Amniotic epithelial cell (primary cell): ENCODE measurements around the gene ARHGAP26.
"Not testable (repeated sequence)": the region's sequence is repeated elsewhere in the genome, so short reads cannot be mapped to it uniquely, and the experiment has no call there.

Experiments
- DNase-seq: peaks from one replicate; pipeline ENCODE4 v3.0.0-alpha.2; 2010; ENCODE audit warnings: low read depth

The ARHGAP26 gene

DNA sequence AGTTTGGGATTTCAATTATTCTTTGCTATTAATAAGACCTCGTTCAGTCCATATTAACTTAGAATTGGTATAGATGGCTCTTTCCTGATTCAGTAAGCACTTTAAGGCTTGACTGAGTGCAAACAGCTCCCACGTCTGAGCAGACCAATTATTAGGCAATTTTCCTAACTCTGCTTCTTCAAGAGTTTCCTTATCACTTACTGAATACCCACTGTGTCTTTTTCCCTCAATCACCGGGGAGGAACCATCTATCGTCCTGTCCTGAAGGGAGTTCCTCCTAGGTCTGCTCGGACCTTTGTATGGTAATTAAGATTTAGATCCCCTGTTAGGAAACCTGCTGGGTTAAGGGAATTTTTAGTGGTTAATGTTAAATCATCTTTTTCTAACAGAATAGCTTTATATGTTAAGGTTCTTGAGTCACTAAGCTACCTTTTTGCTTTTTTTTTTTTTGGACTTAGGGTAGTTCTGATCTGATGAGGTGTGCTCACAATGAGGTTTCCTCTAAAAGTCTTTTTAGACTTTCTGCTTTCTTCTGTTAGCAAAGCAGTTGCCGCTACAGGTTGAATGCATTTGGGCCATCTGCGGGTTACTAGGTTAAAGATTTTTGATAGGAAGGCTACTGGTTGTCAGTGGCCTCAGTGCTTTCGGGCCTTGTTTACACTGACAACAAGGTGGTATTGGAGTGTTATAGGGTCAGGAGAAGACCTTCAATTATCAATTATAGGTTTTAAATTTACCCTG is 322.7 kb downstream of the ARHGAP26 start:
- peak; percentile 78 for DNase-seq

DNA sequence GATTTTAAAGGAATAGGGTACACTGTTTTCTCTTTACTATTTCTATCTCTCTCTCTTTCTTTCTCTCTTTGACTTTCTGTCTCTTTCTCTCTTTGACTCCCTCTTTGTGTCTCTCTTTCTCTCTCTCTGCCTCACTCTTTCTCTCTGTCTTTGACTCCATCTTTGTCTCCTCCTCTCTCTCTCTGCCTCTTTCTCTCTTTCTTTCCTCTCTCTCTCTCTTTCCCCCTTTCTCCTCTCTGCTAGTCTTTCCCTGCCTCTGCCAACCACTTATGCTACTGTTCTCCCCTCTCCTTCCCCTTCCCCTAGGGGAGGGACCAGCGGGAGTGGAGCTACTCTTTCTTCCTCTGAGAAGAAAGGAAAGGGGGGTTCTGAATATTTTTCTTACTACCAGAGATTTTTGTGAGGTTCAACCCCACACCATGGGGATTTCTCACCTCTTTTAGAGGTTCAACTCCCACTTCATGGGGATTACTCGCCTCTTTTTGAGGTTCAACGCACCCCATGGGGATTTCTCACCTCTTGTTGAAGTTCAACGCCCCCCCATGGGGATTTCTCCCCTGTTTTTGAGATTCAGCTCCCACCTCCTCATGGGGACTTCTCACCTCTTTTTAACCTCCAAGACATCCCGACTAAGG is 323.4 kb downstream of the ARHGAP26 start:
- DNase-seq = no peak

DNA sequence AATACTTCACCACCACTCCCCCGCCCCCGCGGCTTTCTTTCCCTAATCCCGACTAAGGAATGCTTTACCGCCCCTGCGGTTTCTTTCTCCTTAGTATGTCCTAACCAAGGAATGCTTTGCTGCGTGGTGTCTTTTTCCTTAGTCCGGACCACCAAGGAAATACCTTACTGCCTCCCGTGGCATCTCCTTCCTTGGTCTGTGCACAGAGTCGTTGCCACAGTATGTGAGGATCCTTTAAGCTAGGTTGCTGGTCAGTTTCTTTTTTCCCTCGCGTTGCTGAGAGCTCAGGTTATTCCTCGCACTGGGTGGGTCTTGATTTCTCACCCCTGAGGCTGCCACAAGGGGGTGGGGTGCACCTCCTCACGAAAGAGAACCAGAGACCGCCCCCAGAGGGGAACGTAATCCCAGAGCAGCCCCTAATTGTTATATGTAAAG is 323.9 kb downstream of the ARHGAP26 start:
- peak; percentile 91 for DNase-seq

DNA sequence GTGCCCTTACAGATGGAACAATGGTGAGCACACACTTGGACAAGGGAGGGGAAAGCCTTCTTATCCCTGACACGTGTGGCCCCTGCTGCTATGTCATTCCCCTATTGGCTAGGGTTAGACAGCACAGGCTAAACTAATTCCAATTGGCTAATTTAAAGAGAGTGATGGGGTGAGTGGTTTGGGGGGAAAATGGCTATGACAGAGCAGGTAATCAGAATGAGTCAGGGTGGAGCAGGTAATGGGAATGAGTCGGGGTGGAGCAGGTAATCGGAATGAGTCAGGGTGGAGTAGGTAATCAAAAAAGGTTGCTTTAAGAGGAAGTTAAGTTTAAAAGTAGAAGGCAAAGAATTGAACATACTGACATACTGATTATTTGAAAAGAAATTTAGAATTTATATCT is 324.4 kb downstream of the ARHGAP26 start:
- not testable (repeated sequence) for DNase-seq

DNA sequence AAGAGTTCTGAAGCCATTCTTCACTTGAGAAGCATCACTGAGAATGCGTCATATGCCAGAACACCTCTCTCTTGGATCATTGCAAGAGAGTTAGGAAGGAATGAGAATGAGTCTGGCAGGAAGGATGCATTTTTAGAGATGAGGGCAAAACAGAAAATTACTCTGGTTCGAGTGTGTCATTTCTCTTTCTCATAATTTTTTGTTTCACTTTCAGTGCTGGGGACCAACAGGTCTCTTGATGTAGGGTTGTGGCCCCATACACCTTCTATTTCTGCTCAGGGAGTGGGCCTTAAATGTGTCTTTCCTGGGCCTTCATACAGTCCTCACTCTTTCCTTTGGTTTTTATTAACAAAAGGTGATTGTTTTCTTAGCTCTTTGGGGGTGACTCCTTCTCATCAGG is 330.9 kb downstream of the ARHGAP26 start:
- no peak for DNase-seq

DNA sequence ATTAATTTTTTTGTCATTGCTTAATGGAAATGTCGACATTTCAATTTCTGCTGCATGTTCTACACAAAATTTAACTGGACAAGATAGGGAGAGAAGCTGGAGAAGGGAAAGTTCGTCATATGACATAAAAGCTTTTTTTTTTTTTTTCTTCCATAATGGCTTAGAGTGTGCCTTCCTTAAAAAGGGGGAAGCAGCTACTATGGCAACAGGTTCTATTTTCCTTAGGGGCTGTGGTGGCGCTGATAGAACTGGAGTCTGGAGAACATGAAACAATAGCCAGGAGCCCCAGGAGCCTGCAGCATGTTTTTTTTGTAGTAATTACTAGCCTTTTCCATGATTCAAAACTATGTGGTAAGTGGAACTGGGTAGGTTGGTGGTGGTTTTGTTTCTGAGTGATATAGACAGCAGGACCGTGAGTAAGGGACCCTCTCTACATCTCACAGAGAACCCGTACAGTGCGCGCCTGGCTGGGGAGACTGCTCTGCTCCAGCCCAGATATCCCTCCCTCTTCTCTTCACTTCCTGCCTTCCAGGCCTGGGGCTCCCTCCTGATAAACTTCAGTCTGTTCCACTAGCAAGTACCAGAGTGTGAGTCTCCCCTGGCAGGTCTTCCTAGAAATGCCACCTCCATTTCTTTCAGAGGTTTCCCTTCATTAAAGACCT is 331.7 kb downstream of the ARHGAP26 start:
- no peak for DNase-seq

DNA sequence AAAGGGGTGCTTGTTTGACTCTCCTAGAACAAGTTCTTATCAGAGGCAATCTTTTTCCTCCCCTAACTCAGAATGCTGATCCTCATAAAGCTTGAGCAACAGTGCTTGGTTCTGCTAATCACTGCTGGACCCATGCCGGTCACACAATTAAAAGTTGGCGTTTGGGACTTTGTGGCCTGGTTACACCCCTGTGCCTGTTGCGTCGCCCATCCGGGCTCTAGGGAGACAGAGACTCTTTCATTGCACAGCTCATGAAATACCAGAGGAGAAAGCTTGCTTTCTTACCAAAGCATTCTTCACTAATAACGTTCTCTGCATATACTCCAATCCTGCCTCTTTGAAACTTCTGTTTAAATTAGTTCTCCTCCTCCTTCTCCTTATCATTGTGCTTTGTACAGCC is 332.2 kb downstream of the ARHGAP26 start:
- no peak for DNase-seq

DNA sequence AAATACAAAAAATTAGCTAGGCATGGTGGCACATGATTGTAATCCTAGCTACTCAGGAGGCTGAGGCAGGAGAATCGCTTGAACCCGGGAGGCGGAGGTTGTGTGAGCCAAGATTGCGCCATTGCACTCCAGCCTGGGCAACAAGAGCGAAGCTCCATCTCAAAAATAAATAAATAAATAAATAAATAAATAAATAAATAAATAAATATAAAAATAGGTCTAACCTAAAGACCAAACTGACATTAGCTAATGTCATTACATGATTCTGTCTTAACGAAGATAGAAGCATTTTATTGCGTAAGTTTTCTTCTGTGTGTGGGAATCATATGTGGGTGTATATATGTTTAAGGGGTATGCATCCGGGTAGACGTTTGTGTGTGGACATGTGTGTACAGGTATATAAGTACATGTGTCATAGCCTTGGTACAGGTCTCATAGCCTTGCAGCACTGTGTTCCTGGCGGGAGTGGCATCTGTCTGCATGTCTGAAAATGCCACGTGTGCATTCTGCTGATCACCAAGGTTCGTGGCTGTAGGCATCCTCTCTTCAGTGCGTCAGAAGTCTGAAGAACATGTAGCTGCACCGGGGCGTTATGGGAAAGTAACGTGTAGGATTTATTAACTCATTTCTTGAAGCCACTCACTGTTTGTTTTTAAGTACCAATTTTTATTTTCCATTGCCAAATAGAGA is 335.2 kb downstream of the ARHGAP26 start:
- DNase-seq = no peak

DNA sequence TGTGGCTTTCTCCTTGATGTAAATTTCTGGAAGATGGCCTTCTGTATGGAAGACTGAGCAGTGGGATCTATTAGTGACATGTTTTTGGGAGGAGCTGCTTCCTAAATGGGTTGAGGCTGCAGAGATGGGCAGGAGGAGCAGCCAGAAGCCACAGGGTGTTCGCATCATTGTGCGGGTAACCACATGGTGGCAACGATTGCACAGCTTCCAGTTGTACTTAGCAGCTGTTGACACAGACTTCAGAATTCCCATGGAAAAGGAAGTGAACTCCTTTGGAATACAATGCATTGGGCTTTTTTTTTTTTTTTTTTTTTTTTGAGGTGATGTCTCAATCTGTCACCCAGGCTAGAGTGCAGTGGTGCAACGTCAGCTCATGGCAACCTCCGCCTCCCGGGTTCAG is 336.0 kb downstream of the ARHGAP26 start:
- peak; percentile 72 for DNase-seq

DNA sequence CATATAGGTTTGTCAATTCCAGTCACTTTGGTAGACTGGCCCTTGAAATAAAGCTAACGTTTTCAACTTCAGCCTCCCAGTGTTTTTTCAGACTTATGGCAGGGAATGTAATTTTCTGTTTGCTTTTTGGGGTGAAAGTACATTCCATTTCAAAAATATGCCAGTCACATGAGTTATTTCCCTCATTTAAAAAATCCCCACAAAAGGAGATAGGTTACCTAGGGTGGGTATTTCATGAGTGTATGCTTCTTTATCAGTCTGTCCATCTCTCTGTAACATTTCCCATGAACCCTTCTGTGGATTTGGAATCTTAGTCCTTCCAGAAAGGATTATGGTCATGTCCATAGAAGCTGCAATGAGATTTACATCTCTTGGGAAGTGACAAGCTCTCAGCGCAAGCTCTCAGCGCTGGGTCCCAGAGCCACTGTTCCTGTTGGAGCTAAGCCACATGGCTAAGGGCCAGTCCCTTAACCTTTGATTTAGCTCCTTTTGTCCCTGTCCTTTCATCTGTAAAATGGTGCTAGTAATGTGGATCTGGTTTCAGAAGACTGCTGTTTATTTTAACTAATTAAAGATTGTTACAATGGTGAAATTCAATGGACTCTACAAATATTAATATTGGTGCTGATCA is 338.4 kb downstream of the ARHGAP26 start:
- no peak for DNase-seq

DNA sequence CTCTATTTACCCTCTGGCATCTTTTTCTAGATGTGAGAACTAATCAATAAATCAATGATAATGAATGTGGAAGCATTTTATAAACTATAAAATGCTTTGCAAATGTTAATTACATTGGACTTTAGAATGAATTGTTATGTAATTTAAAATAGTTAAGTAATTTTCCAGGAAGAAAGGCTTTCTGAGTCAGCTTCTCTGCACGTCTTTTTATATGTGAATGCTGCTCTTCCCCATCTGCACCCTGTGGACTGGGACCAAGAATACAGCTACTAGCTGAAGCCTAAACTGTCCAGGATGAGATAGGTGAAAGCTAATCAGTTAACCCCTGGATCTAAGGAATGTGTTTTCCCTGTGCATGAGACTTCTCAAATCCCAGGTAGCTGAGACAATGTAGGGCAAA is 340.4 kb downstream of the ARHGAP26 start:
- DNase-seq = no peak

DNA sequence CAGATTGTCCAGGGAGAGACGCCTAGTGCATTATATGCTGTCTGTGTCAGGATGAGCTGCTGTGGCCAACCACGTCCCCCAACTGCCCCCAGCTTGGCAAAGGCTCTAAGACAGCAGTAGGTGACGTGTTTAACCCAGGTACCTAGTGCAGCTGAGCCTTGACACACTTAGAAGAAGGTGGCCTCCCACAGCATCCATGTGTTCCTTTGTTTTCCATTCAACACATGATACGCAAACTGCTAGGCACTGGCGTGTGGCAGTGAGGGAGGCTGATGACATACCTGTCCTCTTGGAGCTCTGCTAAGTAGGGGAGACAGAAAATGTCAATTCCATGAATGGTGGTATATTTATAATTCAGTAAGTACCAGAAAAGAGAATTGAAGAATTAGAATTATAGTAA is 341.6 kb downstream of the ARHGAP26 start:
- DNase-seq = no peak

DNA sequence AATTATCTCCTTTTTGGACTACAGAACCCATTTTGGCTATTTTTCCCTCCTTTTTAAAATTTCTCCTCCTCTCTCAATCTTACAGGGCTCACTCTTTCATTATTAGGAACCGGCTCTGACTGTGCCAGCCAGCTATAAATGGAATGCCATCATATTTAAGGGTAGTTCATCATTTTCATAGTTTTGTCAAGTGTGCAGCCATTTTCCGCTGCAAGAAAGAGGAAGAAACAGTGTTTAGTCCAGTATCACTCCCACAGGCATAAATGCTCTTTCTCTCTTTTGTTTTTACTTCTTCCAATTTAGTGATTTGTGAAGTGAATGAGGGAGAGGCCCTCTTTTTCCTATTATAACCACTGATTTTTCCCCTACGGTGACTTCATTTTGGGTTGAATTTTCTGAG is 343.3 kb downstream of the ARHGAP26 start:
- no peak for DNase-seq

DNA sequence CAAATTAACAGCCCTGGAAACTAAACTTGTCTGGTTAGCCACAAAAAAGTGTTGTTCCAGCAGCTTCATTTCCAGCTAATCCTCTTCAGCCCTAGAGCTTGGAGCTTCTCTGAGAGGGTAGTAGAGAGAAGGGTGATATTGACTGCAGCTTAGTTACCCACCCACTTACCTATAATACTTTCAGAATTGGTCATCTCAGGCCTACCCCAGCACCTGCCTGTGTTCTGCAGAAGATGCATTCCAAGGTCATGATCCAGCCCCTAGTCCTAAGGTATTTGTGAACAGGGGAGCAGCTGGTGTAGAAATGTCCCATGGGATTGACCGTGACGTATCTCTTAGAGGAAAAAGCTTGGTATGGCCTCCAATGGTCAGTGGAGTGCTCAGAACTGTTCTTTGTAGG is 344.3 kb downstream of the ARHGAP26 start:
- DNase-seq = no peak

DNA sequence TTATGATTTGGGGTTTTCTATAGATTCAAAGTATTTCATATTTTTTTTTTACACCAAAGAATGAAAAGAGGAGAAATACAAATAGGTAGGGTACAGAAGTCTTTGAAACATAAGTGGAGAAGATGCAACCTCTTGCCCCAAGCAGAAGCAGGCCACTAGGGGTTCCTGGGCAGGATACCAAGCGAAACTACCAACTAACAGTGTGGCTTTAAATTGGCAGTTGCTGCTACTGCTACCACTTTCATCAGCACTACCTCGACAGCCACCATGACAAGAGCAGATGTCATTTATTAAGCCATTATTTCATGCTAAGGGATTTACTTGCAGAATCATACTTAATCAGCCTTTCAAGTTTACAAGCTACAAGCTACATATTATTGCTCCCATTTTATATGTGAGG is 345.2 kb downstream of the ARHGAP26 start:
- DNase-seq = no peak

DNA sequence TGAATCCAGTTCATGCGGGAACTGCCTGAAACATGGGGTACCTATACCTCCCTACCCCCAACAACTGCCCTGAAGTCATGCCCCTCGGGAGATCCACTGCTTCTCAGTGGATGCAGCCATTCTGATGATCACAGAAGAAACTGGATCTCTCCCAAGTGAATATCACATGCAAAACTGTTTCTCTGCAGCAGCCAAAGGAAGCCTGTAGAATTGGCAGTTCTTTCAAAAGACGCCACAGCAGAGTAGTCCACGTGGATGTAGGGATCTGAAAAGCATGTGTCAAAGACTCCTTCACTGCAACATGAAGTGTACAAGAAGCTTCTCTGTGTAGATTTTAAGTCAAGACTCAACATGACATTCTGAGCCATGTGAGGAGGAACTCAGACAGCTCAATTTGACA is 346.6 kb downstream of the ARHGAP26 start:
- no peak for DNase-seq

DNA sequence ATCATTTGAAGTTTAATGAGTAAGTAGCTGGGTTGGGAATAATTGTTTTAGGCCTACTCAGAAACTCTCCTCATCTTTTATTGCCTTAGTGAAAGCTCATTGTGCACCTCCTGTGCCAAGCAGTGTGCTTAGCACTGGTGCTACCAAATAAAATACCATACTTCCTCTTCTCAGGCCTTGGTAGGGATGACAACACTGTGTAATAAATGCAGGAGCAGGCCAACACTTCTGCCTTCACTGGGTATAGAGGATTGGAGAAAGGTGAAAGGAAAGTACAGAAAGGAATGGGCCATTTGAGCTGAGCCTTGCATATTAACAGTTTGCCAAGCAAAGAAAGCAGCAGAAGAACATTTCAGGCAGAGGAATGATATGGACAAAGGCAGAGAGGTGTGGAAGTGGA is 347.6 kb downstream of the ARHGAP26 start:
- DNase-seq = no peak

DNA sequence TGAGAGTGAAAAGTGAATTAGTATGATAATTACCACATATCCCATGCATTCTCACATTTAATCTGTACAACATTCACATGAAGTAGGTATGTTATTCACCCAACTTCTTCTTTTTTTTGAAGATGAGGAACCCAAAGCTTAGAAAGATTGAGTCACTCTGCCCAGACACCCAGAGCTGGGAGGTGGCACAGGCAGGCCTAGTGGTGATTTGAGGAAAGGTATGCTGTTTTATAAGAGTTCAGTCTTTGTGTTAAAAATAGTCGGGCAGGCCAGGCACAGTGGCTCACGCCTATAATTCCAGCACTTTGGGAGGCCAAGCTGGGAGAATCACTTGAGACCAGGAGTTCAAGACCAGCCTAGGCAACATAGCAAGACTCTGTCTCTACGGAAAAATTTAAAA is 348.0 kb downstream of the ARHGAP26 start:
- no peak for DNase-seq

DNA sequence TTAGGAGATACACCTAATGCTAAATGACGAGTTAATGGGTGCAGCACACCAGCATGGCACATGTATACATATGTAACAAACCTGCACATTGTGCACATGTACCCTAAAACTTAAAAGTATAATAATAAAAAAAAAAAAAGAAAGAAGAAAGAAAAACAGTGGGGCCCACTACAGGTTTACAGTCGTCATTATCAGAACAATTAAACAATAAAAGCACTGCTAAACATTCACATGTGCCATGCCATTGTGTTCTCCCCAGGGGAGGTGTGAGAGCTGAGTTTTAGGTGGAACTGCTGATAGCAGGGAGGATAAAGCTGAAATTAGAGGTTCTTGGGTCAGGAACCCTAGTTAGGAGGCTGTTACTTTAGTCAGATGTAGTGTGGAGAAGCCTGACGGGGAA is 348.6 kb downstream of the ARHGAP26 start:
- DNase-seq = not testable (repeated sequence)

DNA sequence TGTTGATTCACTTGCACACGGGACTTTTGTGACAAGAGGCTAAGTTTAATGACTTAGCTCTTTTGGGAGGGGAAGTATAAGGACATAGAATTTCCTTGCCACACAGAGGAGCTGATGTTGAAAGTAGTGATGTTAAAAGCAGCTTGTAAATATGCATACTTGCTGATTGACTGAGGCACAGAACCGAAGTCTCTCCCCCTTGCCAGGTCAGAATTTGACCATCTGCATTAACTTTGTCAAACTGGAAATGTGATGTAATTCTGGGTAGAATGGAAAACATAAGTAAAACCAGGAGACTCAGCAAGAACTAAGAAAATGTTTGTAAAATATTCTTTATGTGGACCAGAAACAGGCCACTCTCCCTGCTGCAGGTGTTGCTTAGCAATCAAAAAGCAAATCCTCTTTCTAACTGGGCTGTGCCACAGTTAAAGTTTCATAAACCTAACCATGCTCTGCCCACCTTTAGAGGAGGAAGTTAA is 349.2 kb downstream of the ARHGAP26 start:
- no peak for DNase-seq

DNA sequence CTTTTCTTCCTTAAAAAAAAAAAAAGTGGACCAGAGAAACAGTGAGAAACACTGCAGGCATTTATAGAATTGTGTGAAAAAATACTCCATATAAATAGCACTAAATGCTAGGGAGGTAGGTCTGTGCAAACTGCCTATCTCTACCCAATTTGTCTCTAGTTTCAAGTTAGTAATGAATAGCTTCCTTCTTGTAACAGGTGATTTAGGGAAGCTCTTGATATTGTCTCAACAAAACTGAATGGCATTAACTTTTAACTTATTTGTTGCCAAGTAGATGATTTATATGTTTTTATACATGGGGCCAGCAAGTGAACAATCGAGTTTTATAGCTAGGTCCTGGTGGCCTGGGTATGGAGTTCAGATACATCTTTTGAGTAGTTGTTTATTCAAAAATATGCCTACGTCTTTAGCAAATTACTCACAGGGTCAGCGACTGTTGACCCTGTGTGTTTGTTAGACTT is 349.7 kb downstream of the ARHGAP26 start:
- DNase-seq = no peak
